ENCODE measurements around the gene LAMA3.

LAMA3 gene

DNA sequence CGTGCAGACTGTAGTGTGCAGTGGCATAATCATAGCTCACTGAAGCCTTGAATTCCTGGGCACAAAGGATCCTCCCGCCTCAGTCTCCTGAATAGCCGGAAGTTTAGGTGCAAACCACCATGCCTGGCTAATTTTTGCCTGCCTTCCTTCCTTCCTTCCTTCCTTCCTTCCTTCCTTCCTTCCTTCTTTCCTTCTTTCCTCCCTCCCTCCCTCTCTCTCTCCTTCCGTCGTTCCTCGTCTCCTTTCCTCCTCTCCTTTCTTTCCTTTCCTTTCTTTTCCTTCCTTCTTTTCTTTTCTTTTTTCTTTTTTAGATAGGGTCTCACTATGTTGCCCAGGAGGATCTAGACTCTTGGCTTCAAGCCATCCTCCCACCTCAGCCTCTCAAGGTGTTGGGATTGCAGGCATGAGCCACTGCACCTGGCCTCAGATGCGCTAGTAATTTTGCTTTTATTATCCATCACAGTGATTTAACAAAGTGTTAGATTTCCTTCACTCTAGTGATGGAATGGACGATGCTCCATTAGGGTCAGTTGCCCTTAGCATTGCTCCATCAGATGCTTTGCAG lies 20.0 kb upstream of the LAMA3 start:
- DNase-seq, result no peak

DNA sequence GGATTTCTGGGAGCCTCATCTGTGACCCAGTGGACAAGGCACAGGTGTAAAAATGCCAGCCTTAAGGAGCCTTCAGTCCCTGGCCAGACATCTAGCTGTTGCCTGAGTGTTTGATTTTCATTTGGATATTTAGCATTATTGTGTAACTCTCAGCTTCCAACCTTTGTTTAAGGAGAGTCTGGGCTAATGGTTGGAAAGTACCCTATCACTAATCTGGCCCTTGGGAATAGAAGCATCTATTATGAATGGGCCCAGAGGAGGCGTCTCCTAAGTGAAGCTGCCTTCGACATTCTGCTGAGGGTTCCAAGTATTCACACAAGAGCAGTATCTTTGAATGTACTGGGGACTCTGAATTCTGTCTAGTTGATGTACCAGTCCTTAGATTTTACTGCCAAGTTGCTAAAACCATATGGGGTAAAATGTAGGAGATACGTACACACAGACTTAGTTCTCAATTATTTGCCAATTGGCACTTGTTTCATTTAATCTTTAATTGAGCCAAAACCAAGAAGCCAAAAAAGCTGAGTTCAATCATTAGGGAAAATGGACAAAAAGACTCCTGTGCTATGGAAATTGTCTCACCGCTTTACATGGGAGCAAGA lies 19.3 kb upstream of the LAMA3 start:
- DNase-seq, result no peak

DNA sequence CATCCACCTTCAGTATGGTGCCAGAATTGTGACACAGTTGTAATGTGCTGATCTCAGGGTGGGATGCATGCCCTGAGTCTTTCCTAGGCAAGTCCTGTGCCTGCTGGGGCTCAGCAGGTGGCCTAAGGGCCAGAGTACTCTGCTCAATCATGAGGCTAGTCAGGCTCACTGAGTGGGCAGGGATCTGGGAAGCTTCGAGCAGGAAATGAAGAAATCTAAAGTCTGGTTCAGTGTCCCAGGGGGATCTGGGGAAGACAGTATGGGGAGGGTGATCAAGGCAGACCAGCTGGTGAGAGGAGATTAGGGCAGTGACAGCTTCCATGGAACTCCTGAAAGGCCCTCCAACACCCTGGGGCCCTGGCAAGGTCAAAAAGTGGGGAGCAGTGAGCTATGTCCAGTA lies 17.7 kb upstream of the LAMA3 start:
- no peak for DNase-seq

DNA sequence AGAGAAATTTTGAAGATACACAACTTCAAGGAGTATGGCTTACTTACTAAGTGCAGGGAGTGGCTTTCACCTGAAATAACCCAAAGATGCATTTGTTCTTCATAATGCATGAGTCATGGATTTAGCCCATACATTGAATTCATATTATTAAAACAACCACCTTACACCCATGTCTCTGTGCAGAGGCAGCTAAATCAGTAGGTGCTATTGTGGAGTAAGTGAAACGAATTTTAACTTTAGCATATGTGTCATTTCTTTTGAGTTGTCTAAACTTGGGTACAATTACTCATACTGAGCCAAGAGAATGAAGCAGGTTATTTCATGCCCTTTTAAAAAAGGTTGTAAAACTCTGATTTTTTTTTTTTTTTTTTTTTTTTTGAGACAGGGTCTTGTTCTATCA lies 15.5 kb upstream of the LAMA3 start:
- DNase-seq, result no peak

DNA sequence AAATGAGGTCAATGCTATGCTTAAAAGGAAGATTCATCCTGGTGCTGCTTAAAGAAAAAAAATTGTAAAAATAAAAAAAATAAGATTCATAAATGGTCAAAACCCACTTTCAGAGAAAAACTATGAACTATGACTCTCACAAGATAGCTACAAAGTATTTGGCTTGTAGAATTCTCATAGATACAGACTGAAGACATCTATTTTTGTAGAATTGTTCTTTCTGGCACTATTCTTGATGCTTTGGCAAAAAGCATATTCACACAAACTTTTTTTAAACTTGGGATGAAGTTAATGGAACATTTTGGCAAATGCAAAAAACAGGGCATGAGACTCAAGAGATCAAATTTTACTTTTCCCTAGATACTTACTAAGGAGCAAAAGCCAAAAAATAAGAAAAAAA lies 14.0 kb upstream of the LAMA3 start:
- no peak for DNase-seq

DNA sequence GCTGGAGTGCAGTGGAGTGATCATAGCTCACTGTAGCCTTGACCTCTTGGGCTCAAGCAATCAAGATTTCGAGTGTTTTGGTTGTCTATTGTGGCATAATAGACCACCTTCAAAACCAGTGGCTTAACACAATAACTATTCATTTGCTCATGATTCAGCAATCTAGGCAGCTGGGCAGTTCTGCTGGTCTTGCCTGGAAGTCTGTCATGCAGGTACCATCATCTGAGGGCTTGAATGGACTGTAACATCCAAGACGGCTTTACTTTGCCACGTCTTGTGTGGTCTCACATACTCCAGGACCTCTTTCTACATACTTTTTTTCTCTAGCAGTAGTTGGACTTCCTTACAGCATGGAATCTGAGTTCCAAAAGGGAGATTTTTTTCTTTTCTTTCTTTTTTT lies 13.4 kb upstream of the LAMA3 start:
- DNase-seq, result no peak

DNA sequence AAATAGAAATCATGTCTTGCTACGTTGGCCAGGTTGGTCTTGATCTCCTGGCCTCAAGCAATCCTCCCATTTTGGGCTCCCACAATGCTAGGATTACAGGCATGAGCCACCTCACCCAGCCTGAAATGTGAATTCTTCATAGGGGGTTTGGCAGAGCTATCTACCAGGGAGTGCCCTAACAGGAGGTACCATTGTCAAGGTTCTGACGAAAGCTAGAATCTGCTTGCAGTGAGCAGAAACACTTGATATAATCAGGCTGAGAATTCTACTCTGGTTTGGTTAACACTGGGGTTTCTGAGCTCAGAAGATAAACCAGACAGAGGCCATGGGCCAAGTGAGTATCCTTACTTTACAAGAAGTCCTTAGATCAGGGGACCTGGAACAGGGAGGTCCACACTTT lies 7.2 kb upstream of the LAMA3 start:
- no peak for DNase-seq

DNA sequence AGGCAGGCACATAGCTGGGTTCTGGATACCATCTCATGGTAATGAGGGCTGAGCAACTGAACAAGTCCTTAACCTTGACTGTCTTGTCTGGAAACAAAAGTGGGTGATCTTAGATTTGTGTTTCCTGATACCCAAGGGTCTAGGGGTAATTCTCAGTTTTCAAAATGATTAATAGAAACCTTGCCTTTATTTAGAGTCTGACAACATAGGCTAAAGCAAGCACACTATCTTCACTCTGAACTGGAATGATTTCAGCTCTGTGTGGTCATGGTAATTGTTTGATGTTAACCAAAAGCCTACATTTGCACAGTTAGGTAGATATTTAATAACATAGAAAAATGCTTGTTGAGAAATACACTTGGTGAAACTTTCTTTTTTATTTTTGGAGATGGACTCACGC lies 6.8 kb upstream of the LAMA3 start:
- no peak for DNase-seq

DNA sequence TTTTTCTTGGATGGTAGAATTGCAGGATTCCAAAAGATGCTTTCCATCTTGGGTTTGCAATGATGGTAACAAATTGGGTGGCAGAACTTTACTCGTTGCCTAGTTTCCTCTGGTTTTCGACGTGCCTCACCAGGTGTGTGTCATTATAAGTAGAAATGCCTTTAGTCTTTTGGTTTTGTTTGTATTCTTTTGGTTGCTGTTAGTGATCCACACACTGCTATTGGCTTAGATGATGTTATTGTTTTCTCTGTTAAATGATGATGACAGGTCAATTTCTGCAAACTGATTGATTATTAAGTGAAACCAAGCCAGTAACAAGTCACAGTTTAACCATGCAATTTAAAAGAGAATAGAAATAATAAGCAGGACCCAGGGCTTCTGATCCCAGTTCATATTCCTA lies 6.1 kb upstream of the LAMA3 start:
- no peak for DNase-seq

DNA sequence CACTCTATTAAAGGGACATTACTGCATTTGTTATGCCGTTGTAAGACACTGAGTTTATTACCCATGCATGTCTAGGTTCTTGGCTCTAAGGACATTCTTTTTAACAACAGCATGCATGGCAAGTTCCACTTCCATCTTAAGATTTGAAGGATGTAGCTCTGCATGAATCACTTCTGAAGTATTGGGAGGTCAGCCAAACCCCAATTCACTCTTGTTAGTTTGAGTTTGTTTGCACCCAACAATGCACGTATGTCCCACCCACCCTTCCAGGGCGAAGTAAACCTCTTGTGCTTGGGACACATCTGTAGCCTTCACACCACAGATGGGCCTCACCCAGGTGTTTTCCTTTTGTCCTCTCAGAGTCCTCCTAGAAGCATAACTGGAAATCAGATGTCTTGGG lies 5.6 kb upstream of the LAMA3 start:
- DNase-seq, result no peak

DNA sequence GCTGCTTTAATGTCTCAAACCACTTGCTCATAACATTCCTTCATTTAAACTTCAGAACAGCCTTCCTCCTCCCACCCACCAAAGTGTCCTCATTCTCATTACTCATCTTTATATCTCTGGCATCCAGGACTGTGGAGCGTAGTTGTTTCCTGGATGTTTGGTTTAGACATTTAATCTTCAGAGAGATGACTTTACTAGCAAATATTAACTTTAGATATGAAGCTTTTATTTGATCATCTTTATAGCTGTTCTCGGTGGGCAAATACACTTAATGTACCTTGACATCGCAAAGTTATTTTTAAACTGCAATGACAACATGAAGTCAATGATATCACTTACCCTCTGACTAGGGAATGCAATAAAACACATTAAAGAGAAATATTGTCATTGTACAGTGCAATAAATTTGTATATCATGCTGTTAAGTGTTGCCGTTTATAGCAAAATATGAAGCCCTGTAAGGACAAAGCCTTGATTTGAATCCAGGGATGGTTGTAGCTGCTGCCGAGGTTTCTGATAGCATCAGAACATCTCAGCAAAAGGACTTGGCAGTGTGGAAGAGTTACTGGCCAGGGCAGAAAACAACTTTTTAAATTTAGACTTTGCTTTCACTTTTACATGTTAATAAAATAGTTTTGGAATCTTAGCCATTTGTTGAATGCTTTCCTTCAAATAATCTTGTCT lies 4.6 kb upstream of the LAMA3 start:
- no peak for DNase-seq

DNA sequence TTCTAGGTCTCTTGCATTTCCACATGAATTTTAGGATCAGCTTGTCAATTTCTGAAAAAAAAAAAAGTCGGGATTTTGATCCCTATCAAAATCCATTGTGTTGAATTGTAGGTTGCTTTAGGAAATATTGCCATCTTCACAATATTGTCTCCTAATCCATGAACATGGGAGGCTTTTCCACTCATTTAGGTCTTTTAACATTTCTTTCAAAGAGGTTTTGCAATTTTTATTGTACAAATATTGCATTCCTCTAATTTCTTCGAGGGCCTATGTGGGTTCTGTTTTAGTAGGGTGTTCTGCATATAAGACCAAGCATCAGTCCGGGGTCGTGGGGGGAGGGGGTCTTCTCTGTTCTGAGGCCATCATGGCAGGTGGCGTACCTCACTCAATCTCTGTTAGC lies 725 bp upstream of the LAMA3 start:
- DNase-seq, result no peak

DNA sequence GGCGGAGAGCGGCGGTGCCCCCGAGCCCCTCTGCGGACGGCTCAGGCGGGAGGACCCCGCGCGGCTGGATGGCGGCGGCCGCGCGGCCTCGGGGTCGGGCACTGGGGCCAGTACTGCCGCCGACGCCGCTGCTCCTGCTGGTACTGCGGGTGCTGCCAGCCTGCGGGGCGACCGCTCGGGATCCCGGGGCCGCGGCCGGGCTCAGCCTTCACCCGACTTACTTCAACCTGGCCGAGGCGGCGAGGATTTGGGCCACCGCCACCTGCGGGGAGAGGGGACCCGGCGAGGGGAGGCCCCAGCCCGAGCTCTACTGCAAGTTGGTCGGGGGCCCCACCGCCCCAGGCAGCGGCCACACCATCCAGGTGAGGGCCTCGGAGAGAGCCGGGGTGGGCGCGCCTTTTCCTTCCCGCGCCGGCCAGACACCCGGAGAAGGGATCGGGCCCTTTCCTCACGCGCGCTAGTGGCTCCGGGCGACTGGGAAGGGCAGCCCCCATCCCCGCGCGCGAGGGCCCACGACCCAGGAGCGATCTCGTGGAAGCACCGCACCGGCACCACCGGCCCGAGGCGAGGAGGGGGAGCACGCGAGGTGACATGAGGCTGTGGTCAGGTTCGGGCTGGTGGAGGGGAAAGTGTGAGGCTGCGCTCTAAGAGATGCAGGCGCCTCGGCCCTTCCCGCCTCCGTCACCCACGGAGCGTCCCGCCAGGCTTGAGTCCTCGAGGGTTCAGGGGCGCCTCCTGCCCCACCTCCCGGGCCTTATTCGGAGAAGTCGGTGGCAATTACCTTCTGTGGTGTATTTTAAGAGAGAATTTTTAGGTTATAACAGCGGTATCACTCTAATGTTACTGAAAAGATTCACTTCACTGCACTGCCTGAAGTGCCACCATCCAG lies 607 bp downstream of the LAMA3 start:
- no peak for DNase-seq

DNA sequence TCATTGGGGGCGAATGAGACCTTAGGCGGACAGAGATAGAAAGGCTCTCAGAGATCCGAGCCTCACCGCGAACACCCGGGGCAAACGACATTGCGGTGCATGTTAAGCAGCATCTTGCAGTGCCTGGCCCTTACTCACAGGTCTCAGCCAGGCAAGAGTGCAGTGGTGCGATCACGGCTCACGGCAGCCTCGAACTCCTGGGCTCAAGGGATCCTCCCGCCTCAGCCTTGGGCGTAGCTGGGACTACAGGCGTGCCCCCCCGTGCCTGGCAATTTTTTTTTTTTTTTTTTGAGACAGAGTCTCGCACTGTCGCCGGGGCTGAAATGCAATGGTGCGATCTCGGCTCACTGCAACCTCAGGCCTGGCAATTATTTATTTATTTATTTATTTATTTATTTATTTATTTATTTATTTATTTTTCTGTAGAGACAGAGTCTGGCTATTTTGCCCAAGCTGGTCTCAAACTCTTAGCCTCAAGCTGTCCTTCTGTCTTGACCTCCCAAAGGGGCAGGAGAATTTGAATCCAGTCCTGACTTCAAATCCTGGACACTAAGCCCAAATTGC lies 1.3 kb downstream of the LAMA3 start:
- no peak for DNase-seq

DNA sequence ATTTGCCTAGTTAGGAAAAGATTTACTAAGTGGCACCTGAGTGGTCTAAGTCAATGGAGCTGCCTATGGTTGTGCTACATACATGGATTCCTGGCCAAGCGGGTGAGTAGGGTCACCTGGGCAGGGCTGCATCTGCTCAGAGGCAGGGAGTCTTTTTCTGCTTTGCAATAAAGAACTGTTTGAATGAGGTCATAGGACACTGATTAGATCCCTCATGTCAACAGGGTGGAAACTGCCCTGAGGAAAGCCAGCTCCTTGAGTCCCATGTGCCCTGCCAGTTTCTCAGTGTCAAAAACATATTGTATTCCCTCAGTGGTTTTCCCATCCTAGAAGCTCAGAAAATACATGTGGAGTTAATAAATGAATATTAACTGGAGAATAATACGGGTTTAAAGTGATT lies 4.6 kb downstream of the LAMA3 start:
- DNase-seq, result no peak

DNA sequence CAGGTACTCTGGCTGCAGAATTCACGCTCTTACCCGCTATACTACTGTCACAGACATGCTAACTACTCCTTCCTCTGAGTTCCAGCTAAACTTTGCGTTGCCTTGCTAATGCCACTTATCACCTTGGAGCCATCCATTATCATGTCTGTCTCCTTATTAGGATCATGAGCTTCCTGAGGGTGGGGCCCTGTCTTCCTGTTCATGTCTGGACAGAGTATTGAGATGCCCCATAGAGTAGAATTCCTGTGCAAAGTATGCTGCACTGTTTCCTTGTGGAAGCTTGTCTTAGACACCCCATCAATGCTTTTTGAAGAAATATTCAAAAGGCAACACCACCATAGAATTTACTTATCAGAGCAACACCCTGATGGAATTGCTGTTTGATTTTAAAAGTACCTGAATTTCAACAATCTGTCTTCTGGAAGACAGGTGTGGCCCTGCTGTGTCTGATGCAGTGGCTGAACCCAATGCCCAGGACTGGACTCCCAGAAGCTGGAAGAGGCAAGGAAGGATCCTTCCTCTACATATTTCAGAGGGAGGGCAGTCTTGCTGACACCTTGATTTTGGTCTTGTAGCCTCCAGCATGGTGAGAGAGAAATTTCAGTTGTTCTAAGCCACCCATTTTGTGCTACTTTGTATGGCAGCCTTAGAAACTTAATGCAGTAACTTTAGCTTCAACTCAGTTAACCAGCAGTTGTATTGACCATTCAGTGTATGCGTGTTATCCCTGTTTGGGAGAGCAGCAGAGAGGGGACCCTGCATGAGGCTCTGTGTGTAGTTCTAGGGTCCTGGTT lies 5.6 kb downstream of the LAMA3 start:
- no peak for DNase-seq

DNA sequence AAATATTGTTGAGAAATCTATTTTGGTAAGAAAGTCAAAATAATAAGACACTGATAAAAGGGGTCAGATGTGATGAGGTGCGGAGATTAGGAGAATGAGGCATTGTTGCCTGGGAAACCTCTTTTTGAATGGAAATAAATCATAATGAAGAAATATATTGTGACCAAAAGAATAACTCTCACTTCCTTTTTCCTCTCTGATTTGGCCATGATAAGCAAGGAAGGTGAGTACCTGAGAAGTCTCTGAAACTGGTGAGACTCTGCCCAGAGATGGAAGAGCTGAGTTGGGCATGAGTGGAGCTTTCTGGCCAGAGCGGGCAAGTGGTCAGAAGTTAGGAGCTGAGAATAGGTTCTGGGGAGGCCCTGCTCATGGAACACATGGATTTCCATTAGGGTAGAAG lies 11.8 kb downstream of the LAMA3 start:
- DNase-seq, result no peak

DNA sequence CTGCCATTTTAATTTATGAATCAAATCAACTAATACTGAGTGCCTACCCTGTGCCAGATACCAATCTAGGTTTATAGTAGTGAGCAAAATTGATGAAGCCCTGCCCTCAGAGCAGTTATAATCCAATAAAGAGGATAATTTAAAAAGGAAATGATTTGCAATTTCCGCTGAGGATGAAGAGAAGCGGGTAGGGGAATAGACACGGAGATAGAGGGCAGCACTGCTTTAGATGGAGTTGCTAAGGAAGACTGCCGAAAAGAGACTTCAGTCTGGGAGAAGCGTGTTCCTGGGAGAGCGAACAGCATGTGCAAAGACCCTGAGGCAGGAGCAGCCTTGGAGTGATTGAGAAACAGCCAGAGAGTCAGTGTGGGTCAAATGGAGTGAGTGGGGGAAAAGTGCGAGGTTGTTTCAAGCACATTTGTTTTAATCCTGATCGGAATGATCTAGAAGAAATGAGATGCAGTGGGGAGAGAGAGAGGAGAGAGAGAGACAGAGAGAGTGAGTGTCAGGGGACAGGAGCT lies 12.4 kb downstream of the LAMA3 start:
- no peak for DNase-seq

DNA sequence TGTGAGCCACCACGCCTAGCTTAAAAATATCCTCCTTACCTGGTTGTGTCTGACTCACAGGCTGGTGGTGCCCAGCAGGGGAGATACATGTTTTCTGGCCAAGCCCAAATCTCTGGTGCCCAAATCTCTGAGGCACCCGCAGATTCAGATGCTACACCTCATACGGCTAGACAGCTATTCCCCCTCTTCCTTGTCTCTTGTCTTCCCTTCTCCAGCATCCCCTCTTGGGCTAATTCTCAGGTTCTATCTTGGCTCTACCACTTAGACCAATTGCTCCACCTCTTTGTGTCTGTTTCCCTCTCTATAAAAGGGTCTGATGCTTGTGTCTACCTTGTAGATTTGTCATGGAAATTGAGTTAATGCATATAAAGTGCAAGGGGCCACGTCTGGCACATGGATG lies 13.4 kb downstream of the LAMA3 start:
- no peak for DNase-seq

DNA sequence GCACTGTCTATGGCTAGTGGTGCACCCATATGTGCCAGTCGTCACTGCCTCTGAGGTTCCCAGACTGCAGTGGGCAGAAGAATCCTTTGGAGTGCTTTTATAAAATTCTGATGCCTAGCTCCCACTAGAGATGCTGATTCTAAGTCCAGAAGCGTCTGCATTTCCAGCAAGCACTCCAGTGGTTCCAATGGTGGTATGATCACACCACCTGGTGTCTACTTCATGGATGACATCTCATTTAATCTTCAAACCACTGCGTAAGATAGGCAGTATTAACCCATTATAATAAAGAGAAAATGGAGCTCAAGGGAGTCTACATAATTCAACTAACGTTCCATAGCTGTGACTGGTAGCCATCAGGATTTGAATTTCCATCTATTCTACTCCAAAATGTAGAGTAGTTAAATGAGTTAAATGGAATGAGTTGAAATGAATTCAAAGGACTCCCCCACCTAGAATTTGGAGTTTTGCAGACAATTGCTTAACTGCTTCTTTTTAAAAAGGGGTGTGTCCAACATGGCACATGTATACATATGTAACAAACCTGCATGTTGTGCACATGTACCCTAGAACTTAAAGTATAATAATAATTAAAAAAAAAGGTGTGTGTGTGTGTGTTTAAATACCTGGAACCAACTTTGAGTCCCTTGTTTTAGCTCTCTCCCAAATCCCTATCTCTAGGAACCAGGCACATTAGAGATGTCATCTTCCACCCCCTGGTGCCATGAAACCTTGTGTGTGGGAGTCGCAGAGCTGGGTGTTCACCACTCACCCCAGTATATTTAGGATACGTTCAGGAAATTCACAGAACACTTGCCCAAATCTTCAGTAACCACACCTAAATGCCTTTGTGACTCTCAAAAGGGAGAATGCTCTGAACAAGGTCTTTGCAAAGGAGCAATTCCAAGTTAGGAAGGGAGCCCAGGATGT lies 14.1 kb downstream of the LAMA3 start:
- peak; percentile 28 for DNase-seq

DNA sequence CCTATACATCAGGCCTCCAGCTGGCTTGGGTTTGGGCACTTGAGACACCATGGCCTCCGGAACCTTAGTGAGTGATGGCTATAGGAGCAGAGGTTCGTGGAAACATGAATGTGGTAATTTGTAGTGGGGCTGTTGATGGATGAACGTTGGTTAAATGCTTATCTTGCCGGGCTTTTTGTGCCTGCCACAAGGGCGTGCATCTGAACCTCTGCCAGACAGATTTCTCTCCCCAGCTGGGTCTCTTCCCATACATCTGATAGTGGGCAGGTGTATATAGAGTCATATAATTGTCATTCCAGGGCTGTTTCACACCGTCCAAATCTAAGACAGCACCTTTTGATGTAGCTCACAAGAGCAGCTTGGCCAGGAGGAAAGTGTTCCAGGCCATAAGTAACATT lies 14.7 kb downstream of the LAMA3 start:
- no peak for DNase-seq
